Parathyroid adenoma (tissue), 2 donors: ENCODE results near the gene DDX24.

Experiments
- H2AFZ ChIP-seq: fragments of 300-600 bp; sonication (generic); one replicate; pipeline ENCODE4 v1.7.0; 2017; ENCODE audit warnings: antibody characterized with exemption, mild to moderate bottlenecking
- H3K27ac ChIP-seq: fragments of 300-600 bp; sonication (generic); one replicate; pipeline ENCODE4 v1.7.0; 2017
- H3K27me3 ChIP-seq: fragments of 300-600 bp; sonication (generic); one replicate; pipeline ENCODE4 v1.7.0; 2017; ENCODE audit warnings: low read length; ENCODE audit not compliant: control insufficient read depth, insufficient read depth
- H3K36me3 ChIP-seq: fragments of 300-600 bp; sonication (generic); one replicate; pipeline ENCODE4 v1.7.0; 2017; ENCODE audit warnings: low read length; ENCODE audit not compliant: control insufficient read depth, insufficient read depth
- H3K4me1 ChIP-seq: fragments of 300-600 bp; sonication (generic); one replicate; pipeline ENCODE4 v1.7.0; 2017; ENCODE audit warnings: control low read depth
- H3K4me2 ChIP-seq: fragments of 300-600 bp; sonication (generic); one replicate; pipeline ENCODE4 v1.7.0; 2017; ENCODE audit warnings: low read length
- H3K4me3 ChIP-seq: fragments of 300-600 bp; sonication (generic); one replicate; pipeline ENCODE4 v1.7.0; 2017; ENCODE audit warnings: low read depth, low read length
- H3K79me2 ChIP-seq: fragments of 300-600 bp; sonication (generic); one replicate; pipeline ENCODE4 v1.7.0; 2017; ENCODE audit warnings: control low read depth
- H3K9ac ChIP-seq: fragments of 300-600 bp; sonication (generic); one replicate; pipeline ENCODE4 v1.7.0; 2017; ENCODE audit warnings: mild to moderate bottlenecking
- H3K9me3 ChIP-seq: fragments of 300-600 bp; sonication (generic); one replicate; pipeline ENCODE4 v1.7.0; 2017; ENCODE audit warnings: low read length; ENCODE audit not compliant: control insufficient read depth
- CTCF ChIP-seq: fragments of 300-600 bp; sonication (generic); IDR thresholded peaks from one replicate; pipeline ENCODE4 v1.7.0; 2017; ENCODE audit warnings: antibody characterized with exemption, mild to moderate bottlenecking
- donor health status: primary hyperparathyroidism.

The DDX24 gene

GRCh38 chr14:94009767-94010166 is 71.2 kb downstream of the DDX24 start:
- Histone ChIP-seq H3K36me3 (no peaks in the 10 kb centered on the region), H3K9ac (no peak overlapping the region), H3K27me3 (no peaks in the 10 kb centered on the region), H3K4me1 (no peaks in the 10 kb centered on the region), H3K4me3 (no peak overlapping the region), H2AFZ (no peak overlapping the region), H3K79me2 (no peaks in the 10 kb centered on the region), H3K27ac (no peak overlapping the region), H3K4me2 (no peak overlapping the region), H3K9me3 (no peaks in the 10 kb centered on the region)
- TF ChIP-seq CTCF: no peak

DNA sequence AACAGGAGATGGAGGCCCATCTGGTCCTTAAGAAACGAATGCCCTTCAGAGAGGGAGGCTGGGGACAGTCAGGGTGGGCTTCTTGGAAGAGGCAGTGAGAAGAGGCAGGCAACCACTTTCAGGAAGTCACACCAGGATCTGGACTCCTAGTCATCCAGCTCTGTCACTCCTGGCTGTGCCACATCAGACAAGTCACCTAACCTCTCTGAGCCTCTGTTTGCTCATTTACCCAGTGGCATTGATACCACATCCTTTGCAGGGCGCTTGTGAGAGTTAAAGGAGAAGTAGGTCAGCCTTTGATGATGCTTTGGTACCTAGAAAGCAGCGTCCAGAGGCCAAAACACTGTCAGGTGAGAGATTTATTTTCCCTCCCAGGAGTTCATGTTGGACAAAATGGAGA is 72.8 kb downstream of the DDX24 start:
- Histone ChIP-seq H3K79me2 (no peaks in the 10 kb centered on the region), H3K27ac (no peak overlapping the region), H2AFZ (no peak overlapping the region), H3K4me2 (no peak overlapping the region), H3K4me3 (no peak overlapping the region), H3K9ac (no peak overlapping the region), H3K4me1 (no peaks in the 10 kb centered on the region), H3K9me3 (no peaks in the 10 kb centered on the region), H3K36me3 (no peaks in the 10 kb centered on the region), H3K27me3 (no peaks in the 10 kb centered on the region)
- TF ChIP-seq CTCF: no peak

GRCh38 chr14:94005324-94006073 is 75.5 kb downstream of the DDX24 start:
- no peak for TF ChIP-seq CTCF
- Histone ChIP-seq H3K27me3 (no peaks in the 10 kb centered on the region), H3K9me3 (no peaks in the 10 kb centered on the region), H3K4me3 (no peak overlapping the region), H3K36me3 (no peaks in the 10 kb centered on the region), H3K27ac (no peak overlapping the region), H2AFZ (no peak overlapping the region), H3K4me2 (no peak overlapping the region), H3K4me1 (no peaks in the 10 kb centered on the region), H3K9ac (no peak overlapping the region), H3K79me2 (no peaks in the 10 kb centered on the region)

DNA sequence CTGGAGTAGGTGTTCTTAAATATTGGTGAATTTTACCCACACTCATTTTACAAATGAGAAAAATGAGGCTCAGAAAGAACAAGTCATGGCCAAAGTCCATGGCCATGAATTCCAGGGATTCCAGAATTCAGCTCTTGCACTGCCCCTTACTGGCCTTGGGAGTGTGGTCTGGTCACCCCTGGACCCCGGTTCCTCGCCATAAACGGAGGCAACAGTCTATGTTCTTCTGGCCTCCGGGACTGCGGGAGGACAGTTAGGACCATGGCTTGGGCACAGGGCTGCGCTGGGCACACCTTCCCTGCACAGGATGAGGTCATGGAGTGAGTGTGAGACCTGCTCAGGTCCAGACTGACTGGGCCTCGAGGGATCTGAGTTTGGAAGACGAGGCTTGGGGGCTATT is 77.0 kb downstream of the DDX24 start:
- H3K27me3 ChIP-seq: no peaks in the 10 kb centered on the region
- no peak overlapping the region for H3K4me3 ChIP-seq
- no peaks in the 10 kb centered on the region for H3K4me1 ChIP-seq
- H3K27ac ChIP-seq: no peak overlapping the region
- no peaks in the 10 kb centered on the region for H3K9me3 ChIP-seq
- no peak for TF ChIP-seq CTCF
- no peak overlapping the region for H3K9ac ChIP-seq
- H3K79me2 ChIP-seq: no peaks in the 10 kb centered on the region
- no peaks in the 10 kb centered on the region for H3K36me3 ChIP-seq
- no peak overlapping the region for H3K4me2 ChIP-seq
- no peak overlapping the region for H2AFZ ChIP-seq

DNA sequence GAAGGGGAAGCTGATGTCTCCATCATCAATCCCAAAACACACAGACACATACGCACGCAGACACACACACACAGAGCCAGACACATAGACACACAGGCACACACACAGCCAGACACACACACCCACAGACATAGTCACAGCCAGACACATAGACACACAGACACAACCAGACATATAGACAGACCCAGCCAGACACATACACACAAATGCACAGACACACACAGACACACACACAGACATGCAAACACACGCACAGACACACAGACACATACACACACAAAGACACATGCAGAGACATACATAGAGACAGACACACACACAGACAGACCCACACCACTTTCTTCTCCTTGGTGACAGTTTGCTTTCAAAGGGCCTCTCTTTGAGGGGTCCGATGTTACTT is 77.6 kb downstream of the DDX24 start:
- no peaks in the 10 kb centered on the region for H3K27me3 ChIP-seq
- no peaks in the 10 kb centered on the region for H3K4me1 ChIP-seq
- H3K36me3 ChIP-seq: no peaks in the 10 kb centered on the region
- H2AFZ ChIP-seq: no peak overlapping the region
- TF ChIP-seq CTCF: no peak
- no peak overlapping the region for H3K4me3 ChIP-seq
- H3K79me2 ChIP-seq: no peaks in the 10 kb centered on the region
- H3K9me3 ChIP-seq: no peaks in the 10 kb centered on the region
- H3K4me2 ChIP-seq: no peak overlapping the region
- H3K27ac ChIP-seq: no peak overlapping the region
- H3K9ac ChIP-seq: no peak overlapping the region
